HUDEP-2 (cell line): Measurements from ENCODE around the gene PHLDA3.

Experiments used
- DNase-seq, 76 experiments: peaks; one replicate each; lab custom pipeline; 2025; ENCODE audit not compliant: unreplicated experiment in 76 of 76; lab: John Stamatoyannopoulos, UW

PHLDA3 gene

DNA sequence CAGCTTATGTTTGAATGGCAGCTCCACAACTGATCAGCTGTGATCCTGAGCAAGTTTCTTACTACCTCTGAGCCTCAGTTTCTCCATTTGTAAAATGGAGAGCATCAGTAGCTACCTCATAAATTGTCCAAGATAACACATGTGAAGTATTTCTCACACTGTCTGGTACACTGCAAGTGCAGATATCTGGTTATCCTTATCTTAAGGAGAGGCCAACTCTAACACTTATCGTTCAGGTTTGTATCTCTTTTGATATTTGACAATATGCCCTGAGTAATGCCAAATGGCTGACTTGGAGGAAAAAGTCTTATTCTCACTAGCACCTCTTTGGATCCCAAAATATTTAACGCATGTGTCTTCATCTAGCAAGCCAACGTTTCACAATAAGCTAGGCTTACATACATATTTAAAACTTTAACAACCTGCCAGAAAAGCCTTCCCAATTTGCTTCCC lies 35.2 kb upstream of the PHLDA3 start:
- no peak for DNase-seq

DNA sequence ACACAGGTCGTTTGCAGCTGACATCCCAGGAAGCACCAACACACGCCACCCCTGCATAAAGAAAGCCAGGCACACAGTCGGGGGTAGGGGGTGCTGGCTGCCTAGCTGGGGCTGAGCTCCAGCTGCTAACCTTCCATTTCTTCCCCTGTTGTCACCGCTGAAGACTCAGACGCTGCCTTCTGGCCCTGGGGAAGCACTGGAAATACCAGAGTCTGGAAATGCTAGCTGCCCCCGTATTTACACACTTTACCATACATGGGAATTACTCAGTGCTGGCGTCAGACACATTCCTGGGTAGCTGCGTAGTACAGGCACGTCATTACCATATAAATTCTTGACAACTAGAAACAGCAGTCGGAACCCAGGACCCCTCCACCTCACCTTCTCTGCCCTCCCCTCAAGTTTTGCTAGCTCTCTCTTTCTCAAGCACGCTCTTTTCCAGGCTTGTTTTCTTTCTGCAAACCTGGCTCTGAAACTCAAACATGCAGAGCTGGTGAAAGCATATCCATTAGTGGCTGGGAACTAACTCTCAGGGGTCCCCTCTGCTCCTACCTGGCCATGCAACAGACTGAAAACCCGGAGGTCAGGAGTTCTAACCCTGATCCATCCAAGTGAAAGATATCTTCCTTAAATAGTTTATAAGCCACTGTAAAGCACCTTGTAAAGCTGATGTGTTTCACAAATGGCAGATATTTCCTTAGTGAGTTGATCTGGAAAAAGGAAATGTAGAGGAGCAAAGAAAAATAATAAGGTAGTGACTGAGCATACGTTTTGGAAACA lies 34.6 kb upstream of the PHLDA3 start:
- no peak for DNase-seq

DNA sequence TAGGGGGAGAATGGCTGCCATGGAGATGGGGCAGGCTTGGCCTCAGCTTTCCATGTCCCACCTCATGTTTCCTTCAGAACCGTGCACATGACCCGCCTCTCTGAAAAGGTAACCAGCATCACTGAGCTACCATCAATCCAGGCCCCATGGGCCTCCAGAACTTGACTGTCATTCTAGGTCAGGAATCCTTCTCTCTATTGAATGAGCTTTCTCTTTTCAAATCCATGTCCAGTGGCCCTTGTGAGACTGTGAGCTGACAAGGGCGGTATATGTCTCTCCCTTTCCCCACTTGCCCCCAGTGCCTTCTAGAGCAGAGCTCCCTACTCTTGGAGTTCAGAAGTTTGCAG lies 33.5 kb upstream of the PHLDA3 start:
- no peak for DNase-seq

DNA sequence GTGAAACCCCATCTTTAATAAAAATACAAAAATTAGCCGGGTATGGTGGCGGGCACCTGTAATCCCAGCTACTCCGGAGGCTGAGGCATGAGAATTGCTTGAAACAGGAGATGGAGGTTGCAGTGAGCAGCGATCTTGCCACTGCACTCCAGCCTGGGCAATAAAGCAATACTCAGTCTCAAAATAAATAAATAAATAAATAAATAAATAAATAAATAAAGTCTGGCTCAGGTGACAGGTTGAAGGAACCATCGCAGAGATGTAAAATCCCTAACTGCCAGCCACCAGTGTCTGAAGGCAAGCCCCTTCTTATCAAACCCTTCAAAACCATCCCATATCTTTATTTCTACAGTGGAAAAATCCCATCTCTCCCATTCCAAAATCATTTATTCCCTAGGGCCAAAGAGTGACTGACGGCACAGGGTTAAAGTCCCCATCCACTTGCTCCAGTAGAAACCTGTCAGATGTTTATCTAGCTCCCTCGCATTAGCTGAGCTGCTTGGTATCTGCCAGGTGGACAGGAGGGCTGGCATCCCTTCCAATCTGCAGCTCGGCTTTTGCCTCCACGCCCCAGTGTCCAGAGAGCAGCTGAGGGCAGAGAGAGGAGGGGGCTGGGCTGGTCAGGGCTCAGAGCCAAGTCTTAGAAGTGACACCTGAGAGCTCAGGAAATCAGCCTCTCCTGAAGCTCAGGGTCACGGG lies 33.0 kb upstream of the PHLDA3 start:
- DNase-seq = no peak

DNA sequence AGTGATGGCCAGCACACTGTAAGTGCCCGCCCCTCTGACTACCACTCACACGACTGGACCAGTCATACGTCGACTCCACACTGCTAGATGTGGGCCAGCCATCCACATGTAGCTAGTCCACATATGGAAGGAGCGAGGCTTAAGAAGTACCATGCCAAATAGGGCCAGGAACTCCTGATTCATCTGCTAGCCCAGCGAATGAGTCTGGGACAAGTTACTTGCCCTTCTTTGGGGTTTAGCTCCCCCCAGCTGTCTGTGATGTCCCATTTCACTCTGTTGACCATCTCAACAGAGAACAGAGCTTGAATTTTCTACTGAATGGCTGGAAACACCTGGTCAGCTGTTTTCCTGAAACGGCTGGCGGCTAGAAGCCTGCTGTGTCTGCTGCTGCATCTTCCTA lies 32.2 kb upstream of the PHLDA3 start:
- DNase-seq = no peak

DNA sequence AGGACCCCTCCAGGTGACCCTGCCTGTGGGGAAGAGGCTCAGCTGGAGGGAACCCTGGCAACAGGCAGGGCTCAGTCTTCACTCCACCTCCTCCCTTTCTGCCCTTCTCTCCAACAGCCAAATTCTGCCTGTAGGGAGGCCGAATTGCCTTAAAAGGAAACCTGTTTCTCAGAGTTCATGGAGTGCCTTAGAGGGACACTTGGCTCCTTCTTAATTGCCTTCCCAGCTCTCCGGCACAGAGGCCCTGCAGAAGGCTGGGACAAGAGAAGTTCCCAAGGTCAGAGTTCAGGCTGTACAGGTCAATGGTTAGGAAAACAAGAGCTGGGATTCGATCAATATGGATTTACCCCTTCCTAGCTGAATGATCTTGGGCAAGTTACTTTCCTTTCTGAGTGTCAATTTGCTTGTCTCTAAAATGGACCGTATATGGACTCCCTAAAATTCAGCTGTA lies 31.7 kb upstream of the PHLDA3 start:
- DNase-seq = no peak

DNA sequence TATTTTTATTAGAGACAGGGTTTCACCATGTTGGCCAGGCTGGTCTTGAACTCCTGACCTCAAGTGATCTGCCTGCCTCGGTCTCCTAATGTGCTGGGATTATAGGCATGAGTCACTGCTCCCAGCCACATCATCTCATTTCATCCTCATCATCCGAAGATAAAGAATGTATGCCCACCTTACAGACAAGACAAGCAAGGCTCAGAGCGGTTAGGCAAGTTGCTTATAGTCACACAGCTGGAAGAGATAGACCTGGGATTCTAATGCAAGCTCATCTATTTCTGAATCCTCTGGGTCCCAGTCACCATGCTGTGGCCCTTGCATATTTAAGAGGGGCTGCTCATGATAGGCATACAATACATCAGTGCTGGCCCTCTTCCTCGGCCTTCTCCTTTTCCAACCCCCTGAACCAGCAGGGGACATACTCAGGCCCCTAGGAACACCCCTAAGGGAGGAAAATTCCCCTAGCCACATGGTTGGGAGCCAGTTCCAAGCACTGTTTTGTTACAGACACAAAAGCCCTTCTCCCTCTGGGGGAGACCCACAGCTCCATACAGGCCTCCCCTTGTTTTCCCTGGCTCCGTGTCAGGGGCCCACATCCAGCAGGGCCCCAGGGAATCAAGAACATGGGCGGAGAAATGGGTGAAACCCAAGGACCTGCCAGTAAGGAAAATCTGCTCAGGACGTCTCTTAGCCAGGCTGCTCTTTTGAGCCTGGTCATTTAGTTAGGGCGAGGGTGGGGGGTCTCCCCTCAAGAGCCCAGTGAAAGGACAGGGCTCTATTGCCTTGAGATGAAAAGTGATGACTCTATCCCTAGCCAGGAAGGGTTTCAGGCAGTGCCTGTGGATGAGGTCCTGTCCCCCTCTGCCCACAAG lies 31.0 kb upstream of the PHLDA3 start:
- DNase-seq = no peak

DNA sequence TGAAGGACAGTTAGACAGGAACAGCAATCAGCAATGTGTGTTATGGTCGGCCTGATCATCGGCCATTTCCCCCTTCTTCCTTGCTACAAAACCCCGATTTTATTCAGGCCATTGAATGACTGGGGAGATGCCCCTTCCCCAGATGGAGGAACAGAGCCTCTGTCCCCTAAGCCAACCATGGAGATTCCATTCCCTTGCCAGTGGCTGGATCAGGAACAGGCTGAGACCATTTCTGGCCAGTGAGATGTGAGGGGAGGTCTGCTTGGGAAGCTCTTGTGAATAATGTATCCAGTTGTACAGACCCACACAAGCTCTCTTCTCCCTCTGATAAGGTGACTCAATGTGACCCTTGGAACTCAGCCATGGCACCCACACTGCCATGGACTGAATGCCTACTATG lies 30.2 kb upstream of the PHLDA3 start:
- no peak for DNase-seq

DNA sequence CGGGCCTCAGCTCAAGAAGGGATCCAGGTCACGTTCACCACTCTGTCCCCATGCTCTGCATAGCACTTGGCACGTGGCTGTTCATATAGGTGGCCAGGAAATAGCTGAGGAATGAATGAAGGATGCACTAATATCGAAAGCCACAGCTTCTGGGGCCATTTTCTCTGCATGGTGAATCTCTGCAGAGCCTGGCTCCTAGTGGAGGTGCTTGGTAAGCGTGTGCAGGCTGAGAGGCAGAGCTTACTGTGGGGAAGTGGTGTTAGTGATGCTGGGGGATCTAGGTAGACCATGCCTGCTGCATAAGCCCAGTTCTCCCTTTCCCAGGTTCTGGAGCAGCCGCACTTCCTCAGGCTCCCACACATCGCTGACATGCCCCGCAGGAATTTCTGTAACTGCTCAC lies 29.6 kb upstream of the PHLDA3 start:
- no peak for DNase-seq

DNA sequence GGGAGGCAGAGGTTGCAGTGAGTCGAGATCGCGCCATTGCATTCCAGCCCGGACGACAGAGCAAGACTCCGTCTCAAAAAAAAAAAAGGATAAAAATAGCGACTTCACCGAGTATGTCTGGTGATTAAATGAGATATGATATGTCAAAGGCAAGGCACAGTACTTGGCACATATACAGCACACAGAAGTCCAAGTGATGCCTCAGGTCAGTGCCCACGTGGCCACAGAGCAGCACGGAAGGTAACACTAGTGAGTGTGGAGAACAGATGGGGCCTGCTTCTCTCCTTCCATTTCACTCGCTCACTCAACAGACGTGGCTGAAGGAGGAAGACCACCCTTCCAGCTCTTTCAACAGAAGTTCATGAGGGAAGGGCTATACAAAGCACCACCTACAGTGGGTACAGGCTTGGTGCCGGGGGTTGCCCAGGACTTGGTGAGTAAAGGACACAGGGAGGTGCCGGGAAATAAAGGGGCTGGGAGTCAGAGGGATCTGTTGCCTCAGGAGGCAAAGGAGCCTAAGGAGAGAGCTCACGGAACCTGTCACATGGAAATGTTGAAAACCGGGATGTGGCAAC lies 29.0 kb upstream of the PHLDA3 start:
- DNase-seq = no peak

DNA sequence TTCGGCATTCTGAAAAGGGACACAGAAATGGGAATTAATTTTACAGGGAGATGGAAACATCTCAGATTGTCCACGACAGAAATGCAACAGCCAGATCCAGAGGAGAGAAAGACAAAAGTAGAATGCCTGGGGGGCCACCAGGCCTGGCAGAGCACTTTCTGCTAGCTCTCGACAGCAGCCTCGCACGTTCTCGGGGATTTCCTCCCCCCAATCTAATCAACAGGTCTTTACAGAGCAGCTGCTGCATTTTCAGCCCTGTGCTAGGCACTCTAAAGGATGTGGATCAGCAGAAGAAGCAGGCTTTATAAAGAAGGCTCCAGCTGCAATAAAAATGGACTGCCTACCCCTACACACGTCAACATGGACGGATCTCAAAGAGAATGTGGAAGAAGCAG lies 27.3 kb upstream of the PHLDA3 start:
- no peak for DNase-seq

DNA sequence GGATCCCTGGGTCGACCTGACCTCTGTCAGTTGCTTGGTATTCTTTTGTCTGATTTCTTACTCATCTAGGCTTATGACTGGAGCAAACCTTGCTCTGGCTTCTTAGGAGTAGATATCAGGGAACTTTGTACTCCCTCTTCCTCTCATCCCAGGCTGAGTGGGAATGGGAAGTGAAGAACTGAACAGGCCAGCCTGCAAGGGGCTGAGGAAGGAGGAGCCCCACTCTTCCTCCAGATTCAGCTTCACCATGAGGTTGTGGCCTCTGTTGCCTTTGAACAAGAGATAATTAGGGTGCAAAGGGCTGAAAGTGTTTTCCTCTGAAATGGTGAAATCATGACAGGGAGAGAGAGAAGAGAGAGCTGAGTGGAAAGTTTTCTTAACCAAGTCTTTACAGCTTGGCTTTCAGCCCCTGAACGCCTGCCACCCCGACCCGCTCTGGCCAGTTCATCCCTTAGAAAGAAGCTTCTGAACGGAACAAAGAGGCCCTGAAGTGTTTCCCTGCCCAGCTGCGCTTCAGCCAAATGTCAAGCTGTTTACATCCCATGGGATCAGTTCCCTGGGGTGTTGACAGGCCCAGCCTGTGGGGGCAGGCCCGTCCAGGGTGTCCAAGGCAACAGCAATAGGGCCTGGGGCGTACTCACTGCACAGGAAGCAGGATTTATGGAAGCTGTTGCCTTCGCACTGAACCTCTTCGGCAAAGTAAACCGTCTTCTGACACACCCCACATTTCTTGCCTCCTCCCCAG lies 26.7 kb upstream of the PHLDA3 start:
- DNase-seq = no peak

DNA sequence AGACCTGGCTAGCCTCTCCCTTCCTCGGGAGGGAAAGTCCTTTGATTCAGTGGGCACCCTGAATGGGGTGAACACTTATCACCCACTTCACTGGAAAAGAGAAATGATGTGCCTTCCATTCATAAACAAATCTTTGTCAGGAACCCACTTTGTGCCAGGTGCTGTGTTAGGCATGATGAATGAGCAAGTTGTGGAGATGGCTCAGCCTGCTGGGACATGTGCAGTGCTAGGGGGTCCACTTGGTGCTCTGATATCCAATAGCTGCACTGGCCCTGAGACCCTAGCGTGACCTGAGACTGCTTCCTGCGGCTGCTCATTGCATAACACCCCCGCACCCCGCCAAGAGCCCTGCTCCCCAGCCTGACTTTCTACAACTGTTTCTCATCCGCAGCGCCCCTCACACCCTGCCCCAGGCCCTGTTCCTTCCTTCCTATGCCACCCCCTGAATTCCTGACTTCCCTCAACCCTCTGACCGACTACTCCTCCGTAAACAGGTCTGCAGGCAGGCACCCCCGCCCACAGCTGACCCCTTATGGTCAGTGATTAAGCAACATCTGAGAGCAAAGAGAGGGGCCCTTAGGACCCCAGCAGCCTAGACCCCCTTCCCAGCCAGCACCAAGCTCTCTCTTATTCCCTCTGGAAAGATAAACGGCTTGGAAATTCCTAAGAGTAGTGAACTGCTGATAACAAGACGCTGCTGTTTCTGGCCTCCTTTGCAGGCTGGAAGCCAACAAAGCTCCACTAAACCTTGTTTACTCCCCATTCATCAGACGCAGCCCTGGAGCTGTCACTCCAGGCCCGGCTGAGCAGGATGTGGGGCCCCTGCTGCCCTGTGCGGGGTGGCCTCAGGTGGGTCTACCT lies 25.0 kb upstream of the PHLDA3 start:
- DNase-seq = no peak

DNA sequence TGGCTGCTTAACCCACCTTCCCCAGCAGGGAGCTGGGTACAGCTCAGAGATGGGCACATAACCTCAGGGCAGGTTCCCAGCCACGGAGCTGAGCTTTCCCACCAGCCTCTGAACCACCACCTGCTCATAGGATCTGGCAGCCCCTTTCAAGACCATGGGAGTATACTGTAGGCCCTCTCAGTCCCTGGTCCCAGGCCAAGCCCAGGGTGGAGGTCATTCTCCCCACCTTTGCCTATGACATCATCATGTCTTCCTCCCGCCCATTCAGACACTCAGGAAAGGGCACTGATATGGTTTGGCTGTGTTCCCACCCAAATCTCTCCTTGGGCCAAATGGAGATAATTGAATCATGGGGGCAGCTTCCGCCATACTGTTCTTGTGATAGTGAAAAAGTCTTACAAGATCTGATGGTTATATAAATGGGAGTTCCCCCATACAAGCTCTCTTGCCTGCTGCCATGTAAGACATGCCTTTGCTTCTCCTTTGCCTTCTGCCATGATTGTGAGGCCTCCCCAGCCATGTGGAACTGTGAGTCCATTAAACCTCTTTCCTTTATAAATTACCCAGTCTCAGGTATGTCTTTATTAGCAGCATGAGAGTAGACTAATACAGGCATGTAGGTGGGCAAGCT lies 24.2 kb upstream of the PHLDA3 start:
- peak in 50 of 76 experiments; percentile 8 to 87 (median 44) for DNase-seq

DNA sequence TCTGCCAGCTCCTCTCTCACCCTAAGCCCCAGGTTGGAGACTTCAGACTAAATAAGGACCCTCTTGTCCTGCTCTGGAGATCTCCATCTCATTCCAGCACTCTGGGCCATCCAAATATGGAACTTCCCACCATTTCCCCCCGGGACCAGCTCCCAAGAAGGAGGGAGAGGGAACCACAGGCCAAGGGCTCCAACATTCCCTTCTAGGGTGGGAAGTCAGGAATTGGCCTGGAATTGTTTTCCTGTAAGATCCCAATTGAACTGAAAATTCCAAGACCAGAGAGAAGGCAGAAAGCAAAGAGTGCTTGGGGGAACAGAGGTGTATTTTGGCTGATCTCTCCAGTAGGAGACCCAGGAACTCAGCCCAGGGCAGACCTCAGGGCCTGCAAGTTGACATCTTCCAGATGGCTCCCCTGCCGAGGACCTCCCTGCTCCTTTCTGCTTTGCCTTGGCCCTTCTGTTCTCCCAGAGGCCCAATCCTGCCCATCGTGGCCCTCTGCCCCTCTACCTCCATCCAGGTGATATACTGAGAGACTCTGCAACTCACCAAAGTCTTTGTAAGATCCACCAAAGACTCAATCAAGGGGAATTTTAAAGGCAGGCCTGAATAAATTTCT lies 23.0 kb upstream of the PHLDA3 start:
- no peak for DNase-seq

DNA sequence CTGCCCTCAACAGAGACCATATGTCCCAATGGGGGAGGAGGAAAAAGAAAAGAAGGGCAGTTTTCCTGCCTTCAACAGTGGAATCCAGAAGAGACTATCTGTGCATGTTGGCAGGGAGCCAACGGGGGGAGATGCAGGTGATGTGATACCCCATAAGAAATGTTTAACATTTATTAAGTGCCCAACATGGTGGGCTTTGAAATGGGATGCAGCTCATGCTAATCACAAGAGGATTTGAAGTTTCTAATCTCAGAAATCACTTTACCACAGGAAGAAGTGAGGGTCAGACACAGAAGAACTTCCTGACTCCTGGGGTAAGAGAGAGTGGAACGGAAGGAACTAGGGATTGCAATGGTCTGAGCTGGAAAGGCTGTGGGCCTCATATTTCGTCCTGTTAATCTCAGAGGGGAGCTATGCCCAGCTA lies 21.7 kb upstream of the PHLDA3 start:
- no peak for DNase-seq

DNA sequence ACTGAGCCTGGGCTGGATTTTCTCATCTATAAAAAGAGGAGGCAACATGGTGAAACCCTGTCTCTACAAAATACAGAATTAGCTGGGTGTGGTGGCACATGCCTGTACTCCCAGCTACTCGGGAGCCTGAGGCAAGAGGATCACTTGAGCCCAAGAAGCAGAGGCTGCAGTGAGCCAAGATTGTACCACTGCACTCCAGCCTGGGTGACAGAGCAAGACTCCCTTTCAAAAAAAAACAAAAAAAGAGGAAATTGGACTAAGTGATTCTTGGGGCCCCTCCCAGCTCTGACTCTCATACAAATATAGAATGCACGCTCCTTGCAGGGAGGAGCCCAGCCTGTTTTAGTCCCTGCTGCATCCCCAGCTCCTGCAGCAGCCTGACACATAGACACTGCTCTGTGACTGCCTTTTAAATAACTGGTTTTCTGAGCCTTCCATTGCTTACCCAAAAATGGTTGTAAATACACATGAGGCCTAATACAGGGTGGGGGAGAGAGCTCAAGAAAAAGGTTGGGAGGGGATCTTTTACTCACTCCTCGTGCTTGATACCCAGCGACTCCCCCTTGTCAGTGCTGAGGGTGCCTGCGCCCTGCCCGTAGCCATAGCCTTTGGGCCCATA lies 20.8 kb upstream of the PHLDA3 start:
- DNase-seq = peak in 10 of 76 experiments; percentile 3 to 69 (median 30)
